Fibroblast of mammary gland (primary cell): Measurements from ENCODE around the gene APLF.
"Not testable (repeated sequence)": the region's sequence is repeated elsewhere in the genome, so short reads cannot be mapped to it uniquely, and the experiment has no call there.

Source experiments
- DNase-seq: peaks from one replicate; pipeline ENCODE4 v3.0.0-alpha.2; 2010; ENCODE audit warnings: low read depth
- H3K4me3 ChIP-seq: 2 replicates; pipeline ENCODE4 v1.5.1; 2011; ENCODE audit warnings: low read depth, mild to moderate bottlenecking, low read length, moderate library complexity; ENCODE audit not compliant: control insufficient read depth
- CTCF ChIP-seq: conservative IDR thresholded peaks from 2 replicates; pipeline ENCODE4 v1.5.1; 2011; ENCODE audit warnings: low read depth, low read length, inconsistent platforms; ENCODE audit not compliant: control insufficient read depth, insufficient read depth

Gene APLF

GRCh38 chr2:68536000-68536399 lies 68.6 kb downstream of the APLF start:
- DNase-seq, result no peak
- no peak for TF ChIP-seq CTCF
- H3K4me3 ChIP-seq, result no peak overlapping the region

GRCh38 chr2:68537011-68537410 lies 69.6 kb downstream of the APLF start:
- TF ChIP-seq CTCF, result no peak
- DNase-seq, result no peak
- no peak overlapping the region for H3K4me3 ChIP-seq

GRCh38 chr2:68537809-68538208 lies 70.4 kb downstream of the APLF start:
- no peak overlapping the region for H3K4me3 ChIP-seq
- DNase-seq, result peak; percentile 51
- no peak for TF ChIP-seq CTCF

GRCh38 chr2:68544811-68545210 lies 77.4 kb downstream of the APLF start:
- TF ChIP-seq CTCF, result no peak
- DNase-seq, result no peak
- H3K4me3 ChIP-seq, result no peak overlapping the region

GRCh38 chr2:68548396-68548795 lies 81.0 kb downstream of the APLF start:
- DNase-seq, result peak; percentile 27
- TF ChIP-seq CTCF, result no peak
- no peak overlapping the region for H3K4me3 ChIP-seq

- TF ChIP-seq CTCF, result no peak
- no peak overlapping the region for H3K4me3 ChIP-seq
- DNase-seq, result no peak
Measured at GRCh38 chr2:68553098-68553497, 85.7 kb downstream of the APLF start.

GRCh38 chr2:68555425-68556206 lies 88.2 kb downstream of the APLF start:
- H3K4me3 ChIP-seq, DNase-seq: not testable (repeated sequence)
